Sigmoid colon (tissue), 7 donors: ENCODE results near the gene GCC2. TPM values are rescaled to one million over a fixed set of nuclear protein-coding genes. Genes with fewer than 3 reads are reported as not detected.
"Not testable (repeated sequence)": the region's sequence is repeated elsewhere in the genome, so short reads cannot be mapped to it uniquely, and the experiment has no call there.

ENCODE experiments used
- DNase-seq: peaks from one replicate; pipeline ENCODE4 v3.0.0-alpha.2; 2019
- H3K27ac ChIP-seq, 4 donors: fragments of 200-600 bp; sonication (generic); one replicate each; pipeline ENCODE4 v1.5.1; 2016 to 2019; ENCODE audit warnings: mild to moderate bottlenecking in 1 of 4
- H3K27me3 ChIP-seq, 3 donors: fragments of 200-600 bp; sonication (generic); one replicate each; pipeline ENCODE4 v1.5.1; 2019; ENCODE audit warnings: mild to moderate bottlenecking in 1 of 3
- H3K36me3 ChIP-seq, 4 donors: fragments of 200-600 bp; sonication (generic); one replicate each; pipeline ENCODE4 v1.5.1; 2016 to 2019
- H3K4me1 ChIP-seq, 4 donors: fragments of 200-600 bp; sonication (generic); one replicate each; pipeline ENCODE4 v1.5.1; 2017 to 2019
- H3K4me3 ChIP-seq, 4 donors: fragments of 200-600 bp; sonication (generic); one replicate each; pipeline ENCODE4 v1.5.1; 2017 to 2019; ENCODE audit warnings: mild to moderate bottlenecking in 2 of 4, moderate library complexity in 1 of 4
- H3K9me3 ChIP-seq, 4 donors: fragments of 200-600 bp in 3 of 4; sonication (generic) in 3 of 4; one replicate each; pipeline versions ENCODE4 v1.5.1 to v1.6.1; 2013 to 2019
- EP300 ChIP-seq, 4 donors: sonication (generic); formaldehyde crosslinking; IDR thresholded peaks; one replicate each; pipeline ENCODE4 v1.6.1; 2017; ENCODE audit warnings: antibody characterized with exemption in 4 of 4
- POLR2A ChIP-seq, 2 donors: fragments of 450-650 bp; IDR thresholded peaks; one replicate each; pipeline ENCODE4 v1.6.1; 2016; ENCODE audit warnings: antibody characterized with exemption in 2 of 2, mild to moderate bottlenecking in 2 of 2, moderate library complexity in 2 of 2
- POLR2AphosphoS5 ChIP-seq, 4 donors: sonication (generic); formaldehyde crosslinking; IDR thresholded peaks; one replicate each; pipeline ENCODE4 v1.6.1; 2017; ENCODE audit warnings: antibody characterized with exemption in 4 of 4
- WGBS, 2 donors: extraction: QIAGEN DNeasy Blood & Tissue Kit; methylation state at CpG; one replicate each; pipeline ENCODE4 v1.1.7; 2013; 5-methylcytosine and 5-hydroxymethylcytosine counted together
- intact Hi-C: fragments of 100-400 bp; cut with DNase I; formaldehyde crosslinking; loops from one replicate; pipeline ENCODE4 v1.15.1; 2023
- polyA plus RNA-seq, 3 donors: library from polyadenylated mRNA; stranded (reverse); fragments of 200-250 nt; gene quantifications; one replicate each; pipeline ENCODE4 v1.2.3, GENCODE V29; 2013
- small RNA-seq, 3 donors: library from RNA; depleted of rRNA; stranded (forward); fragments of <200 nt; gene quantifications; one replicate each; pipeline ENCODE3, GENCODE V24; 2016
- total RNA-seq, 4 donors: library from RNA; depleted of rRNA; stranded (reverse); fragments of >200 nt; gene quantifications; one replicate each; pipeline ENCODE4 v1.1.0, GENCODE V29; 2016
- TF ChIP-seq, protein P1 (sequence below), 4 experiments: fragments of 450-650 bp in 3 of 4; fragments of 200-600 bp in 1 of 4; IDR thresholded peaks; one replicate each; pipeline ENCODE4 v1.5.1; 2016 to 2019; ENCODE audit warnings: antibody characterized with exemption in 4 of 4, mild to moderate bottlenecking in 3 of 4, moderate library complexity in 2 of 4
- donor health status: healthy with polysubstance abuse.
- donor health status: Bipolar disorder and iron deficiency.
- donor health status: healthy.

Gene GCC2
- total and polyA plus RNA-seq, 7 donors, result 18.0 to 47.1 (median 29.6) TPM

DNA sequence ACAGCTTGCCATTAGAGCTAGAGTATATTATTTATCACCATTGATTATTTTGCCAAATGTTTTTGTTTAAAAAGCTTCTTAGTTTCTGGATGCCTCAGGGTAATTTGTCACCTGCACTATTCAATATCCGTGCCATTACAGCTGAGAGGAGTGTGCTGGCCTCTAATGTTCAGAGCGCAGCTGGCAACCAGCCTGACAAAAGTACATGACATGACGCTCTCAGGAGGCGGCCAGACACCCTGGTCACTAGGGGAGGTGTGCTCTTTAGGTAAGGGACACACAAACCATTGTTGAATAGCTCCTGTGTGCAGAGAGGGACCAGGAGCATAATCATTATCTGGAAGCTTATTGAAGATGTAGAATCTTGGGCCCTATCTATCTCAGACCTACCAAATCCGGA is 105.5 kb downstream of the GCC2 start:
- WGBS, 2 donors, result 93 to 94% methylated on average over 5 of the region's 5 CpGs
- H3K4me3 ChIP-seq, result no peak overlapping the region
- intact Hi-C loops, result no loop called here
- no peaks in the 10 kb centered on the region for H3K36me3 ChIP-seq
- TF ChIP-seq POLR2AphosphoS5 (IDR thresholded peaks at IDR 0.05), result no peak
- TF ChIP-seq, protein P1, sequence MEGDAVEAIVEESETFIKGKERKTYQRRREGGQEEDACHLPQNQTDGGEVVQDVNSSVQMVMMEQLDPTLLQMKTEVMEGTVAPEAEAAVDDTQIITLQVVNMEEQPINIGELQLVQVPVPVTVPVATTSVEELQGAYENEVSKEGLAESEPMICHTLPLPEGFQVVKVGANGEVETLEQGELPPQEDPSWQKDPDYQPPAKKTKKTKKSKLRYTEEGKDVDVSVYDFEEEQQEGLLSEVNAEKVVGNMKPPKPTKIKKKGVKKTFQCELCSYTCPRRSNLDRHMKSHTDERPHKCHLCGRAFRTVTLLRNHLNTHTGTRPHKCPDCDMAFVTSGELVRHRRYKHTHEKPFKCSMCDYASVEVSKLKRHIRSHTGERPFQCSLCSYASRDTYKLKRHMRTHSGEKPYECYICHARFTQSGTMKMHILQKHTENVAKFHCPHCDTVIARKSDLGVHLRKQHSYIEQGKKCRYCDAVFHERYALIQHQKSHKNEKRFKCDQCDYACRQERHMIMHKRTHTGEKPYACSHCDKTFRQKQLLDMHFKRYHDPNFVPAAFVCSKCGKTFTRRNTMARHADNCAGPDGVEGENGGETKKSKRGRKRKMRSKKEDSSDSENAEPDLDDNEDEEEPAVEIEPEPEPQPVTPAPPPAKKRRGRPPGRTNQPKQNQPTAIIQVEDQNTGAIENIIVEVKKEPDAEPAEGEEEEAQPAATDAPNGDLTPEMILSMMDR (IDR thresholded peaks at IDR 0.05), result no peak
- no peak for TF ChIP-seq EP300 (IDR thresholded peaks at IDR 0.05)
- no peak for TF ChIP-seq POLR2A (IDR thresholded peaks at IDR 0.05)
- peaks cover 0 to 64% (median 46%) of the 10 kb centered on the region in 4 donors for H3K4me1 ChIP-seq
- peak overlapping the region; percentile 60 to 79 (median 76) for H3K27ac ChIP-seq
- no peak for DNase-seq
- H3K9me3 ChIP-seq, result no peaks in the 10 kb centered on the region
- H3K27me3 ChIP-seq, result no peaks in the 10 kb centered on the region

DNA sequence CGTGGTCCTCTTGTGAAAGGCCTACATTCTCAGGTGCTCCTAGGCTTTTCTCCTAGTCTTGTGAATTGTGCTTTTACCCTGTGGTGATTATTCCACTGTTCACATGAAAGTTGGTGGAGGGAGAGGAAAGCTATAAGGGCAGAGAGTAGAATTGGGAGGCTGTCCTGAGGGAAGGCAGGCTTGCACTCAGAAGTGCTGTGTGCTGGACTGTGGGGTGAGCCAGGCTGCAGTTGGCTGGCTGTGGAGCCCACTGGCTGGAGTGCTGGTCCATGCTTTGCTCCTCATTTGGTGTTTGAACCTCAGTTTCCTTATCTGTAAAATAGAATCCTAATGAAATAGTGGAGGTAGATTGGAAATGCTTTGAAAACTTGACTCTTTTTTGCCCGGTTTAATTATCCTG is 106.6 kb downstream of the GCC2 start:
- Histone ChIP-seq H3K9me3 (no peaks in the 10 kb centered on the region), H3K36me3 (no peaks in the 10 kb centered on the region), H3K27ac (peak overlapping the region; percentile 60 to 79 (median 76)), H3K4me1 (peaks cover 0 to 69% (median 55%) of the 10 kb centered on the region in 4 donors), H3K27me3 (no peaks in the 10 kb centered on the region), H3K4me3 (no peak overlapping the region)
- DNase-seq, result no peak
- 95% methylated on average over 2 of the region's 2 CpGs for WGBS, 2 donors
- intact Hi-C loops, result no loop called here
- TF ChIP-seq POLR2AphosphoS5 (IDR thresholded peaks at IDR 0.05) (no peak), EP300 (IDR thresholded peaks at IDR 0.05) (no peak), POLR2A (IDR thresholded peaks at IDR 0.05) (no peak)
- TF ChIP-seq, protein P1 (IDR thresholded peaks at IDR 0.05), result no peak

DNA sequence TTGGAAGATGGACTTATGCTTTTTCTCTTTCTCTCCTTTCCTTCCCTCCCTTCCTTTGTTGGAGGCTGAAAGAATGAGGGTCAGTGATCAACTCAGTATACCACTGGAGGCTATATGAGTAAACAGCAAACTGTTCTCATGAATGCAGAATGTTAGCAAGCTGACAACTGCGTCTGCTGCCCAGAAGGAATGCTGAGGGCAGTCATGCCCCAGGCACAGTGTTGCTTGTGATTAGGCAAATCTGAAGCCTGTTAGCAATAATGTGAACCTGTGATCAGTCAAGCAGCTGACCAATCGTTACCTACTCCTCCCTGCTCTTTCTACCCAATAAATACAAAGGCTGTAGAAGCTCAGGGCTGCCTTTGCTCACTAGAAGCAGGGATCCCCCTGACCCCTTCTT is 107.6 kb downstream of the GCC2 start:
- H3K27ac ChIP-seq, result peak overlapping the region; percentile 29 to 79 (median 62)
- peaks cover 0 to 79% (median 64%) of the 10 kb centered on the region in 4 donors for H3K4me1 ChIP-seq
- H3K27me3 ChIP-seq, intact Hi-C loops, H3K4me3 ChIP-seq, H3K9me3 ChIP-seq, DNase-seq, H3K36me3 ChIP-seq: not testable (repeated sequence)
- 81% methylated on average over 2 of the region's 2 CpGs for WGBS, 2 donors

Small RNA genes within 50 kb of the gene (small RNA-seq; reads per million reads assigned to genes)
- 0 reads per million in 3 donors for gene SMIM12P1

Other genes starting within 250 kb of the GCC2 start
- not detected for gene SULT1C3, start 209.2 kb upstream of the GCC2 start, total RNA-seq
- 1 to 10 TPM in 1 of 3 donors, not detected in 2; 1.2 TPM for gene SULT1C3, start 209.2 kb upstream of the GCC2 start, polyA plus RNA-seq
- gene SULT1C2, start 160.3 kb upstream of the GCC2 start, total RNA-seq, result under 1 TPM in 1 of 4 donors, not detected in 3; 0.28 TPM
- 1 to 10 TPM in 1 of 3 donors, under 1 TPM in 1, not detected in 1; 0.67 to 1.8 TPM for gene SULT1C2, start 160.3 kb upstream of the GCC2 start, polyA plus RNA-seq
- 1 to 10 TPM; 2.6 to 7.2 (median 4.8) TPM for gene SULT1C4, start 71.3 kb upstream of the GCC2 start, total RNA-seq
- 1 to 10 TPM in 1 of 3 donors, under 1 TPM in 1, not detected in 1; 0.60 to 1.0 TPM for gene SULT1C4, start 71.3 kb upstream of the GCC2 start, polyA plus RNA-seq
- gene LIMS1, start 85.3 kb downstream of the GCC2 start, total RNA-seq, result 100 to 1,000 TPM in 1 of 4 donors, 10 to 100 TPM in 3; 65.3 to 185 (median 82.1) TPM
- 10 to 100 TPM; 16.2 to 22.5 (median 17.3) TPM for gene LIMS1, start 85.3 kb downstream of the GCC2 start, polyA plus RNA-seq